ENCODE measurements around the gene RICTOR.

RICTOR gene

DNA sequence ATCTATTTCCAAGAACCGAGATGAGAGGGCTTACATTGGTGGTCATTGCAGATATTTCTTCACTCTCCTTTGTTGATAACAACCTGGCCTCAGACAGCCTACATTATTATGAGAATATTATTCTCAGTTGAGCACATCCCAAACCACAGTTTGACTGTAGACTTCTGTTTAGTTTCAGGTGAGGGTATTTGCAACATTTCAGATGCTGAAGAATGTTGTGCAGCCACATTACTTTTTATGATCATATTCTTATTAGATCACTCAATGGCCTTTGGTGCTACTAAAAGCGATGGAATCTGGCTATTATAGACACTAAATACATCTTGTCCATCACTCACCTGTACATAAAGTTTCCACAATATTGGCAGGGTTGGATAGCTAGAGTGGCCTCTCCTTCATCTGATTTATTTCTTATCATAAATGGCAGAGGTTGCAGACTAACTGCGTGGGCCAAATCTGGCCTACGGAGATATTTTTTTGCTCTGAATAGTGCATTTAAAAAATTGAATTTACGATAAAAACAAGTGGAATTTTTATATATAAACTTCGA, 26.2 kb upstream of the RICTOR start:
- in situ Hi-C loops (cut with MboI; ENCODE audit: low sequenced_read_pairs, unreplicated experiment): no loop called here
- TF ChIP-seq, protein P1, sequence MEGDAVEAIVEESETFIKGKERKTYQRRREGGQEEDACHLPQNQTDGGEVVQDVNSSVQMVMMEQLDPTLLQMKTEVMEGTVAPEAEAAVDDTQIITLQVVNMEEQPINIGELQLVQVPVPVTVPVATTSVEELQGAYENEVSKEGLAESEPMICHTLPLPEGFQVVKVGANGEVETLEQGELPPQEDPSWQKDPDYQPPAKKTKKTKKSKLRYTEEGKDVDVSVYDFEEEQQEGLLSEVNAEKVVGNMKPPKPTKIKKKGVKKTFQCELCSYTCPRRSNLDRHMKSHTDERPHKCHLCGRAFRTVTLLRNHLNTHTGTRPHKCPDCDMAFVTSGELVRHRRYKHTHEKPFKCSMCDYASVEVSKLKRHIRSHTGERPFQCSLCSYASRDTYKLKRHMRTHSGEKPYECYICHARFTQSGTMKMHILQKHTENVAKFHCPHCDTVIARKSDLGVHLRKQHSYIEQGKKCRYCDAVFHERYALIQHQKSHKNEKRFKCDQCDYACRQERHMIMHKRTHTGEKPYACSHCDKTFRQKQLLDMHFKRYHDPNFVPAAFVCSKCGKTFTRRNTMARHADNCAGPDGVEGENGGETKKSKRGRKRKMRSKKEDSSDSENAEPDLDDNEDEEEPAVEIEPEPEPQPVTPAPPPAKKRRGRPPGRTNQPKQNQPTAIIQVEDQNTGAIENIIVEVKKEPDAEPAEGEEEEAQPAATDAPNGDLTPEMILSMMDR (IDR thresholded peaks at IDR 0.05; ENCODE audit: borderline replicate concordance, control extremely low read depth, extremely low read depth, insufficient read depth, missing control alignments): no peak
- DNase-seq (ENCODE audit: low spot score): no peak

- TF ChIP-seq, protein P1 (IDR thresholded peaks at IDR 0.05; ENCODE audit: borderline replicate concordance, control extremely low read depth, extremely low read depth, insufficient read depth, missing control alignments): no peak
- DNase-seq (ENCODE audit: low spot score): no peak
- in situ Hi-C loops (cut with MboI; ENCODE audit: low sequenced_read_pairs, unreplicated experiment): loop anchor here (25.0 kb wide), 2 partner anchors 263 to 663 kb away; partner anchors contain the start of gene OSMR
Measured at GRCh38 chr5:39099831-39100230, 25.6 kb upstream of the RICTOR start.

DNA sequence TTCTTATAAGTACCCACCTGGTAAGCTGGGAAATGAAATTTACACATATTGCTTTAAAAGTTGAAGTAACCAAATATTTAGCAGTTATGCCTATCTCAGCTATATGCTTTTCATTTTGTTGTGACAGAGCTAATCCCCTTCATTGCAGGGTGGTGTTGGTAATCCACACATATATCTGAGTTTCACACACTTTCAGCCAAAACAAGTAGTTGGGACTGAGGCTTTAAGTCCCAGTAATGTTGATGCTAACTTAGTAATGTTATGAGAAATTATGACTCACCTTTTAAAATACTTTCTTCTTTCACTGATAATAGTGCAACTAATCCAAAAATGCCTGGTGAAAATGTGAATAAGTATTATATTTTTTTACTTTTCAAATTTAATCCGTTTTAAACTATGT, 19.2 kb upstream of the RICTOR start:
- TF ChIP-seq, protein P1 (IDR thresholded peaks at IDR 0.05; ENCODE audit: borderline replicate concordance, control extremely low read depth, extremely low read depth, insufficient read depth, missing control alignments): no peak
- DNase-seq (ENCODE audit: low spot score): no peak
- in situ Hi-C loops (cut with MboI; ENCODE audit: low sequenced_read_pairs, unreplicated experiment): loop anchor here (25.0 kb wide), 2 partner anchors 256 to 656 kb away; partner anchors contain the start of gene OSMR

GRCh38 chr5:39092581-39093351, 18.6 kb upstream of the RICTOR start:
- in situ Hi-C loops (cut with MboI; ENCODE audit: low sequenced_read_pairs, unreplicated experiment): loop anchor here (25.0 kb wide), 2 partner anchors 255 to 655 kb away; partner anchors contain the start of gene OSMR
- no peak for DNase-seq (ENCODE audit: low spot score)
- TF ChIP-seq, protein P1 (IDR thresholded peaks at IDR 0.05; ENCODE audit: borderline replicate concordance, control extremely low read depth, extremely low read depth, insufficient read depth, missing control alignments): no peak

GRCh38 chr5:39091940-39092580, 17.9 kb upstream of the RICTOR start:
- in situ Hi-C loops (cut with MboI; ENCODE audit: low sequenced_read_pairs, unreplicated experiment): loop anchor here (25.0 kb wide), 2 partner anchors 255 to 655 kb away; partner anchors contain the start of gene OSMR
- no peak for DNase-seq (ENCODE audit: low spot score)
- TF ChIP-seq, protein P1 (IDR thresholded peaks at IDR 0.05; ENCODE audit: borderline replicate concordance, control extremely low read depth, extremely low read depth, insufficient read depth, missing control alignments): no peak

DNA sequence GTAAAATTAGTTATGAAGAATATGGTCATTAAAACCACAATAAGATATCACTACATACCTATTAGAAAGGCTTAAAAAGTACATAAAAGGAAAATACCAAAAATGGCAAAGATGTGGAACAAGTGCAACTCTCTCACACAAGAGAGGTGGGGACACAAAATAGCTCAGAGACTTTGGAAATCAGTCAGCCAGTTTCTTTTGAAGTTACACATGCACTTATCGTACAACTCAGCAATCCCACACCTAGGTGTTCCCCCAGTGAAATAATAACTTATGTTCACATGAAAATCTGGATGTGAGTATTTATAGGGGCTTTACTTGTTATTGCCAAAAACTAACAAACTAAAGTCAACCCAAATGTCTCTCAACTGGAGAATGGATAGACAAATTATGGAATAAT, 9.8 kb upstream of the RICTOR start:
- DNase-seq (ENCODE audit: low spot score): peak; percentile 27
- TF ChIP-seq, protein P1 (IDR thresholded peaks at IDR 0.05; ENCODE audit: borderline replicate concordance, control extremely low read depth, extremely low read depth, insufficient read depth, missing control alignments): no peak
- in situ Hi-C loops (cut with MboI; ENCODE audit: low sequenced_read_pairs, unreplicated experiment): loop anchor here (25.0 kb wide), 2 partner anchors 247 to 647 kb away; partner anchors contain the start of gene OSMR

Data from GM13976 (cell line).